NK-92 (cell line): ENCODE data around the gene PPP2R5B.

Experiments
- DNase-seq: peaks from one replicate; lab custom pipeline; 2025; ENCODE audit not compliant: unreplicated experiment; lab: John Stamatoyannopoulos, UW

The PPP2R5B gene

GRCh38 chr11:64906314-64906635, 18.2 kb upstream of the PPP2R5B start:
- DNase-seq, result no peak

GRCh38 chr11:64908766-64909165, 15.7 kb upstream of the PPP2R5B start:
- DNase-seq, result no peak

- DNase-seq, result no peak
Observed at GRCh38 chr11:64909653-64910343, 14.7 kb upstream of the PPP2R5B start.

GRCh38 chr11:64910451-64911093, 13.9 kb upstream of the PPP2R5B start:
- no peak for DNase-seq

GRCh38 chr11:64911142-64911541, 13.3 kb upstream of the PPP2R5B start:
- no peak for DNase-seq

- DNase-seq, result no peak
Observed at GRCh38 chr11:64911689-64912088, 12.8 kb upstream of the PPP2R5B start.

- DNase-seq, result no peak
Observed at GRCh38 chr11:64913171-64913727, 11.2 kb upstream of the PPP2R5B start.

- DNase-seq, result no peak
Observed at GRCh38 chr11:64914123-64914522, 10.4 kb upstream of the PPP2R5B start.

GRCh38 chr11:64915376-64915887, 9.1 kb upstream of the PPP2R5B start:
- DNase-seq, result no peak

- no peak for DNase-seq
Observed at GRCh38 chr11:64916040-64916774, 8.3 kb upstream of the PPP2R5B start.

GRCh38 chr11:64916775-64917662, 7.5 kb upstream of the PPP2R5B start, which contains the start of gene ATG2A:
ATG2A (minus strand) TSS chr11:64917209; CDS start chr11:64917135, 74 bp downstream.
- DNase-seq, result peak; percentile 94

- no peak for DNase-seq
Observed at GRCh38 chr11:64917663-64917995, 6.9 kb upstream of the PPP2R5B start.

- DNase-seq, result no peak
Observed at GRCh38 chr11:64918017-64918416, 6.5 kb upstream of the PPP2R5B start.

- no peak for DNase-seq
Observed at GRCh38 chr11:64919627-64920026, 4.9 kb upstream of the PPP2R5B start.

- DNase-seq, result no peak
Observed at GRCh38 chr11:64920124-64920523, 4.4 kb upstream of the PPP2R5B start.

- no peak for DNase-seq
Observed at GRCh38 chr11:64921384-64921783, 3.1 kb upstream of the PPP2R5B start.

GRCh38 chr11:64923151-64923661, 1.3 kb upstream of the PPP2R5B start:
- no peak for DNase-seq

- no peak for DNase-seq
Observed at GRCh38 chr11:64924910-64925284, 408 bp downstream of the PPP2R5B start.

- no peak for DNase-seq
Observed at GRCh38 chr11:64925536-64926436, 1.3 kb downstream of the PPP2R5B start.

- DNase-seq, result no peak
Observed at GRCh38 chr11:64926689-64927088, 2.2 kb downstream of the PPP2R5B start.
